Central memory CD8-positive, alpha-beta T cell (primary cell): ENCODE measurements around the gene PXYLP1.

ENCODE experiments used
- ATAC-seq: fragments of 150-1000 bp; cut with Tn5 transposase; replicated peaks from 2 replicates; pipeline ENCODE4 v1.10.0; 2022; ENCODE audit warnings: mild to moderate bottlenecking, moderate FRiP score, moderate number of reproducible peaks; ENCODE audit not compliant: poor library complexity, severe bottlenecking; ENCODE audit errors: extremely low read depth
- DNase-seq, 2 donors: peaks; one replicate each; pipeline ENCODE4 v3.0.0; 2021; ENCODE audit warnings: low spot score in 2 of 2
- H3K27ac Mint-ChIP-seq: one replicate; pipeline ENCODE4 v1.8.0; 2022; ENCODE audit warnings: low read depth, mild to moderate bottlenecking, moderate library complexity, mixed read lengths
- H3K27me3 Mint-ChIP-seq: one replicate; pipeline ENCODE4 v1.8.0; 2022; ENCODE audit warnings: mixed read lengths
- H3K36me3 Mint-ChIP-seq: one replicate; pipeline ENCODE4 v1.8.0; 2022; ENCODE audit warnings: mild to moderate bottlenecking, moderate library complexity, mixed read lengths; ENCODE audit not compliant: insufficient read depth
- H3K4me1 Mint-ChIP-seq: one replicate; pipeline ENCODE4 v1.8.0; 2022; ENCODE audit warnings: mixed read lengths
- H3K4me3 Mint-ChIP-seq: one replicate; pipeline ENCODE4 v1.8.0; 2022; ENCODE audit warnings: mild to moderate bottlenecking, moderate library complexity, mixed read lengths
- H3K9me3 Mint-ChIP-seq: one replicate; pipeline ENCODE4 v1.8.0; 2022; ENCODE audit warnings: mixed read lengths

PXYLP1 gene

DNA sequence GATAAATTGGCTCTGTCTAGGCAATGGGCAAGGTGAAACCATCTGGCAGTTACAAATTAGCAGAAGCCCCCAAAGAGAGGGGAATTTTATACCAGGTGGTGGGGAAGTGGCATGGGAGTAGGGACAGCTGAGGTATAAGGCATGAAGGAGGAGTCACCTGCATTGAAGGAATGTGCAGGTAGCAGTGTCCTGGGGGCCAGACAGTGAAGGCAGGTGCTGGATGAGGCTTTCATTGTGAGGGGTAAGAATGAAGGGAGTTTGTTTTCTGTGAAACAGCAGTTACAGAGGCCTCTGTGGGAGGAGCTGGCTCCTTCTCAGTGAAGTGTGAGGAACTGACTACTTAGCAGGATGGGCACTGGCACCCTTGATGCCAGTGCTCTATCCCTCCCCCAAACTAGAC lies 19.1 kb upstream of the PXYLP1 start:
- H3K4me3 Mint-ChIP-seq, result no peak overlapping the region
- H3K4me1 Mint-ChIP-seq, result no peaks in the 10 kb centered on the region
- no peaks in the 10 kb centered on the region for H3K36me3 Mint-ChIP-seq
- H3K27ac Mint-ChIP-seq, result no peak overlapping the region
- no peaks in the 10 kb centered on the region for H3K9me3 Mint-ChIP-seq
- DNase-seq (no peak), ATAC-seq (no peak)
- peaks cover 5% of the 10 kb centered on the region for H3K27me3 Mint-ChIP-seq

DNA sequence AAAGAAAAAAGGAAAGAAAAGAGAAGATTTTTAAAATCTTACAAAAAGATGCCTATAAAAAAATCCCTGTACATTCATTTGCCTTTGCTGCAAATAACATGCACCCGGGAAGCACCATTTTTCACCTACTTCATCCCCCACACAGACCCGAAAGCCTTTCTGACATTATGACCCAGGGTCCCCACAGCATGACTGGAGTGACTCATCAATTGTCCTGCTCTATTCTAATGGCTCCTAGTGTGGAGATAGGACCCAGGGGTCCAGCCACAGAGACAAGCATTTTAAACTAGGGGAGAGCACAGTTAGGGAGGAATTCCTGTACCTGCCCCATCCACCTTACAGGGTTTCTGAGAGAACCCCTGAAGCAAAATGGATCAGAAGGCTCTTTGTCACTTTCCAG lies 14.7 kb upstream of the PXYLP1 start:
- no peak for ATAC-seq
- no peaks in the 10 kb centered on the region for H3K9me3 Mint-ChIP-seq
- H3K36me3 Mint-ChIP-seq, result no peaks in the 10 kb centered on the region
- no peak overlapping the region for H3K27ac Mint-ChIP-seq
- peaks cover 10% of the 10 kb centered on the region for H3K27me3 Mint-ChIP-seq
- DNase-seq, result no peak
- H3K4me3 Mint-ChIP-seq, result no peak overlapping the region
- no peaks in the 10 kb centered on the region for H3K4me1 Mint-ChIP-seq

GRCh38 chr3:141217389-141217788 lies 14.2 kb upstream of the PXYLP1 start:
- H3K4me3 Mint-ChIP-seq, result no peak overlapping the region
- H3K27me3 Mint-ChIP-seq, result peaks cover 10% of the 10 kb centered on the region
- no peaks in the 10 kb centered on the region for H3K36me3 Mint-ChIP-seq
- H3K27ac Mint-ChIP-seq, result no peak overlapping the region
- ATAC-seq, result no peak
- no peak for DNase-seq
- no peaks in the 10 kb centered on the region for H3K4me1 Mint-ChIP-seq
- H3K9me3 Mint-ChIP-seq, result no peaks in the 10 kb centered on the region

DNA sequence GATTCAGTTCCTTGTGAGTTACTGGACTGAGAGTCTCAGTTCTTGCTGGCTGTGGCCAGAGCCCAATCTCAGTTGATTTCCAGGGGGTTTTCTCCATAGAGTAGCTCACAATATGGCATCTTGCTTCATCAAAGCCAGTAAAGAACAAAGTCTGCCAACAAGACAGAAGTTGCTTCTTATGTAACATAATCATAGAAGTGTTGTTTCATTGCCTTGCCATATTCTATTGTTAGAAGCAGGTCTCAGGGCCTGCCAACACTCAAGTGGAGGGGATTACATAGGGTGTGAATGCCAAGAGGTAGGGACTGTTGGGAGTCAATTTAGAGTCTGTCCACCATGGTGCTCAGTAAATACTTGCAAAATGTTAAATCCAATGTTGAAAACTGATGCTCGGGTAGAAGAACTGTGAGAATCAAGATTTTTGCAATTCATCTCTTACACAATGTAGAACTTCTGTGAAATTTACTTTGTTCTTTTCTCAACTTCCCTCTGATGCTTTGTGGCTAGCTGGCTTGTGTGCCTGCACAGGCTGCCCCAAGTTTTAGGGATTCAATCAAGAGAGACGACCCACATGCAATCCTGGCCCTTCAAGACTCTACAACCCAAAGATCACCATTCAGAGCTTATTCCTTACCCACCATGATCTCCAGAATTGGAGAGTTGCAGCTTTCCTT lies 13.3 kb upstream of the PXYLP1 start:
- Mint-ChIP-seq H3K4me3 (no peak overlapping the region), H3K4me1 (no peaks in the 10 kb centered on the region), H3K27ac (no peak overlapping the region), H3K36me3 (no peaks in the 10 kb centered on the region), H3K27me3 (peaks cover 12% of the 10 kb centered on the region), H3K9me3 (no peaks in the 10 kb centered on the region)
- DNase-seq (no peak), ATAC-seq (no peak)

DNA sequence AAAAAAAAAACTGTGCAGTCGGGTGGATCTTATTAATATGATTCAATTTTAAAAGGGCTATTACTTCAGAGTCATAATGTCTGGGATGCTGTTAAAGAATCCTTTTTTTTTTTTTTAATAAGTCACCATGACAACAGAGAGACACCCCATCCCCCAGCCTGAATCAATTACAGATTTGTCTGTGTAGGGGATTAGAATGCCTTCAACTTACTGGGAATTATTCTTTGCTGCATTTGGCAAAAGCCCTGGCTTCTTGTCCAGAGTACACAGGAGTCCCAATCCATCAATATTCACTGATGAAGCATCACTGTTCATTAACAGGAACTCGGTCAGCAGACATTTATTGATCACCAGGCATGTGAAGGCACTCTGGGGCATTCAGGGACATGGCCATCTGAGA lies 12.7 kb upstream of the PXYLP1 start:
- Mint-ChIP-seq H3K9me3 (no peaks in the 10 kb centered on the region), H3K27me3 (peaks cover 18% of the 10 kb centered on the region), H3K27ac (no peak overlapping the region), H3K4me3 (no peak overlapping the region), H3K4me1 (no peaks in the 10 kb centered on the region), H3K36me3 (no peaks in the 10 kb centered on the region)
- DNase-seq, result no peak
- ATAC-seq, result no peak

DNA sequence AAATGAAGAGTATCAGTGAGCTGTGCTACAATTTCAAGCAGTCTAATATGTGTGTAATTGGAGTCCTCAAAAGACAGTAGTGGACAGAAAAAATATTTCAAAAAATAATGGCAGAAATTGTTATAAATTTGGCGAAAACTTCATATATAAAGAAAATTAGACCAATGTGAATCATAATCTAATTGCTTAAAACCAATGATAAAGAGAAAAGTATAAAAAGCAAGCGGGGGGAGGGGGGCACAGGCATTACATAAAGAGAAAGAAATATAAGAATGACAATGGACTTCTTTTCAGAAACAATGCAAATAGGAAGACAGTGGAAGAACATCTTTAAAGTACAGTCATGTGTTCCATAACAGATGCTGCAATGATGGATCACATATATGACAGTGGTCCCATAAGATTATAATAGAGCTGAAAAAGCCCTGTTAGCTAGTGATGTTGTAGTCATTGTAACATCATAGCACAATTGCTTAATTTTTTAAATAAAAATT lies 7.9 kb upstream of the PXYLP1 start:
- no peaks in the 10 kb centered on the region for H3K36me3 Mint-ChIP-seq
- peaks cover 7% of the 10 kb centered on the region for H3K27me3 Mint-ChIP-seq
- no peak overlapping the region for H3K27ac Mint-ChIP-seq
- ATAC-seq (no peak), DNase-seq (no peak)
- H3K9me3 Mint-ChIP-seq, result no peaks in the 10 kb centered on the region
- no peaks in the 10 kb centered on the region for H3K4me1 Mint-ChIP-seq
- H3K4me3 Mint-ChIP-seq, result no peak overlapping the region

GRCh38 chr3:141225939-141226338 lies 5.7 kb upstream of the PXYLP1 start:
- H3K27me3 Mint-ChIP-seq, result peaks cover 7% of the 10 kb centered on the region
- H3K36me3 Mint-ChIP-seq, result peaks cover 2% of the 10 kb centered on the region
- no peak for DNase-seq
- peaks cover 11% of the 10 kb centered on the region for H3K4me1 Mint-ChIP-seq
- ATAC-seq, result no peak
- H3K27ac Mint-ChIP-seq, result no peak overlapping the region
- no peaks in the 10 kb centered on the region for H3K9me3 Mint-ChIP-seq
- no peak overlapping the region for H3K4me3 Mint-ChIP-seq

- Mint-ChIP-seq H3K4me3 (no peak overlapping the region), H3K36me3 (peaks cover 2% of the 10 kb centered on the region), H3K27ac (no peak overlapping the region), H3K4me1 (peaks cover 14% of the 10 kb centered on the region), H3K9me3 (no peaks in the 10 kb centered on the region), H3K27me3 (peaks cover 7% of the 10 kb centered on the region)
- DNase-seq (no peak), ATAC-seq (no peak)
These were observed 4.4 kb upstream of the PXYLP1 start for GRCh38 chr3:141227216-141227615.

DNA sequence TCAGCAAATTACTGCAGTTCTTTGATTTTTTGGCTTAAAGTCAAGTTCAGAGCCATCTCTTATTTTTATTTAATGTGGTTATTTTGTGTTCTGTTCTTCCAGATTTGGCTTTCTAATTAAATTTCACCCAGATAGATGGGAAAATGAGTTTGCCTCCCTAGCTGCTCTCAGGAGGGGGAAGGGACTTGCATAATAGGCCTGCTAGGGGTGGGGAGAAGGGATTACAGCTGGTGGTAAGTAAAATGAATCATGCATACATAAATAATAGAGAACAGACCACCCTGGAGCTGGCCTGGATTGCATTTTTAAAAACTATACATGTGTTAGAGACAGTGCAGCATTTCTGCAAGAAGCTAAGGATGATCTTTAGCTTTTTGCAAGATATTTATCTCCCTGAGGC lies 3.9 kb upstream of the PXYLP1 start:
- Mint-ChIP-seq H3K36me3 (peaks cover 2% of the 10 kb centered on the region), H3K4me1 (peaks cover 19% of the 10 kb centered on the region), H3K27ac (no peak overlapping the region), H3K9me3 (no peaks in the 10 kb centered on the region), H3K27me3 (peaks cover 7% of the 10 kb centered on the region), H3K4me3 (no peak overlapping the region)
- ATAC-seq, result no peak
- DNase-seq, result no peak

GRCh38 chr3:141228395-141228794 lies 3.2 kb upstream of the PXYLP1 start:
- Mint-ChIP-seq H3K4me1 (peaks cover 24% of the 10 kb centered on the region), H3K9me3 (no peaks in the 10 kb centered on the region), H3K4me3 (no peak overlapping the region), H3K36me3 (peaks cover 2% of the 10 kb centered on the region), H3K27me3 (peaks cover 5% of the 10 kb centered on the region), H3K27ac (no peak overlapping the region)
- ATAC-seq (no peak), DNase-seq (no peak)

- H3K4me3 Mint-ChIP-seq, result peak overlapping the region; percentile 88
- ATAC-seq, result no peak
These were observed 2.5 kb upstream of the PXYLP1 start for GRCh38 chr3:141229132-141229531.

DNA sequence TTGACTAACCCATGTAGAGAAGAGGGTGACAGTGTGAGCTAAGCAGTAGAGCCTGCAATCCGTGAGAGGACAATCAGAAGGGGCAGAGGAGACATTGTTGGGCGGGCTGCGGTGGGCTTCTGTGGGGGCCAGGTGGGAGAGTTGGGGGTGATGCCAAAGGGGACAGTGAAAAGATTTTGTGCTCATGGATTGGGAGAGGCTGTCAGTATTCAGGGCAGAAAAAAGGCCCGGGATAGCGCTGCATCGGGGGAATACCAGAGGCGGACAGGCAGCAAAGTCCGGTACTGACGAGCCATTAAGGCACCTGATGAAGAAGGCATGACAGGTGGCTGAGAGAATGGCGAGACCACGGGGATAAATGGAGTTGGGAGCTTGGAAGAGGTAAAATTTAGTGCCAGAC lies 1.3 kb upstream of the PXYLP1 start:
- H3K4me3 Mint-ChIP-seq, result peak overlapping the region; percentile 88
- peaks cover 4% of the 10 kb centered on the region for H3K36me3 Mint-ChIP-seq
- peaks cover 42% of the 10 kb centered on the region for H3K4me1 Mint-ChIP-seq

More at GRCh38 chr3:141229132-141229531, 2.5 kb upstream of the PXYLP1 start:
- peak overlapping the region; percentile 67 for H3K27ac Mint-ChIP-seq
- no peak for DNase-seq
- H3K4me1 Mint-ChIP-seq, result peaks cover 32% of the 10 kb centered on the region
- H3K36me3 Mint-ChIP-seq, result peaks cover 2% of the 10 kb centered on the region
- no peaks in the 10 kb centered on the region for H3K9me3 Mint-ChIP-seq
- no peaks in the 10 kb centered on the region for H3K27me3 Mint-ChIP-seq

GRCh38 chr3:141231952-141232823 lies 563 bp downstream of the PXYLP1 start:
- ATAC-seq, result peak; percentile 5
- Mint-ChIP-seq H3K36me3 (peaks cover 4% of the 10 kb centered on the region), H3K9me3 (no peaks in the 10 kb centered on the region), H3K27ac (peak overlapping the region; percentile 84), H3K4me1 (peaks cover 42% of the 10 kb centered on the region), H3K27me3 (no peaks in the 10 kb centered on the region), H3K4me3 (peak overlapping the region; percentile 88)
- no peak for DNase-seq

More for the DNA sequence above, 1.3 kb upstream of the PXYLP1 start:
- ATAC-seq (no peak), DNase-seq (no peak)
- no peaks in the 10 kb centered on the region for H3K9me3 Mint-ChIP-seq
- peak overlapping the region; percentile 67 for H3K27ac Mint-ChIP-seq
- H3K27me3 Mint-ChIP-seq, result no peaks in the 10 kb centered on the region
